Measurements from ENCODE around the gene NAALAD2. TPM values are rescaled to one million over a fixed set of nuclear protein-coding genes. Genes with fewer than 3 reads are reported as not detected.
"Not testable (repeated sequence)": the region's sequence is repeated elsewhere in the genome, so short reads cannot be mapped to it uniquely, and the experiment has no call there.

The NAALAD2 gene
- total RNA-seq, 1 donor from 2014 or later = not detected

- no peak overlapping the region for H3K27ac ChIP-seq
- no peaks in the 10 kb centered on the region for H3K4me1 ChIP-seq
- H3K36me3 ChIP-seq = no peaks in the 10 kb centered on the region
- H3K9me3 ChIP-seq = no peaks in the 10 kb centered on the region
- intact Hi-C loops (cut with DNase I) = no loop called here
- no peaks in the 10 kb centered on the region for H3K27me3 ChIP-seq
- TF ChIP-seq CTCF (IDR thresholded peaks at IDR 0.05) = no peak
- H3K4me3 ChIP-seq = no peak overlapping the region
- no peak for DNase-seq (ENCODE audit: low spot score in 2 of 2)
Measured at GRCh38 chr11:90235526-90235925, 101.1 kb downstream of the NAALAD2 start.

GRCh38 chr11:90237004-90237403, 102.5 kb downstream of the NAALAD2 start:
- intact Hi-C loops (cut with DNase I) = no loop called here
- H3K36me3 ChIP-seq = no peaks in the 10 kb centered on the region
- no peaks in the 10 kb centered on the region for H3K4me1 ChIP-seq
- no peaks in the 10 kb centered on the region for H3K9me3 ChIP-seq
- no peak for TF ChIP-seq CTCF (IDR thresholded peaks at IDR 0.05)
- no peak for DNase-seq (ENCODE audit: low spot score in 2 of 2)
- H3K27ac ChIP-seq = no peak overlapping the region
- H3K4me3 ChIP-seq = no peak overlapping the region
- no peaks in the 10 kb centered on the region for H3K27me3 ChIP-seq

- H3K4me1 ChIP-seq; H3K4me3 ChIP-seq; DNase-seq (ENCODE audit: low spot score in 2 of 2); intact Hi-C loops (cut with DNase I); H3K27ac ChIP-seq; H3K9me3 ChIP-seq; H3K36me3 ChIP-seq; H3K27me3 ChIP-seq: not testable (repeated sequence)
Measured at GRCh38 chr11:90239967-90240636, 105.6 kb downstream of the NAALAD2 start.

- H3K27ac ChIP-seq = no peak overlapping the region
- H3K4me1 ChIP-seq = no peaks in the 10 kb centered on the region
- intact Hi-C loops (cut with DNase I) = no loop called here
- H3K9me3 ChIP-seq = no peaks in the 10 kb centered on the region
- H3K4me3 ChIP-seq = no peak overlapping the region
- DNase-seq (ENCODE audit: low spot score in 2 of 2) = no peak
- H3K36me3 ChIP-seq = no peaks in the 10 kb centered on the region
- no peak for TF ChIP-seq CTCF (IDR thresholded peaks at IDR 0.05)
- H3K27me3 ChIP-seq = no peaks in the 10 kb centered on the region
Measured at GRCh38 chr11:90241414-90241813, 107.0 kb downstream of the NAALAD2 start.

Other genes starting within 250 kb of the NAALAD2 start
- not detected for gene TRIM49D1, start 212.4 kb upstream of the NAALAD2 start, total RNA-seq
- not detected for gene TRIM49D2, start 210.6 kb upstream of the NAALAD2 start, total RNA-seq
- gene TRIM64, start 168.6 kb upstream of the NAALAD2 start, total RNA-seq = not detected
- gene TRIM49C, start 103.6 kb upstream of the NAALAD2 start, total RNA-seq = not detected
- not detected for gene UBTFL1, start 48.7 kb upstream of the NAALAD2 start, total RNA-seq
- 15.1 TPM for gene CHORDC1, start 88.4 kb downstream of the NAALAD2 start, total RNA-seq

All from ascending aorta (tissue), 2 donors.